GM06990 (cell line): ENCODE data around the gene MRPL53.

Experiments
- DNase-seq: peaks from one replicate; pipeline ENCODE4 v3.0.0-alpha.2; 2011; ENCODE audit not compliant: insufficient read length; ENCODE audit errors: extremely low read depth
- H3K27me3 ChIP-seq: replicated peaks from 2 replicates; pipeline ENCODE4 v1.6.0; 2011; ENCODE audit warnings: low read length; ENCODE audit not compliant: control insufficient read depth, insufficient read depth
- H3K36me3 ChIP-seq: 2 replicates; pipeline ENCODE4 v1.5.1; 2011; ENCODE audit warnings: low read length; ENCODE audit not compliant: control insufficient read depth, insufficient read depth
- H3K4me3 ChIP-seq: replicated peaks from 2 replicates; pipeline ENCODE4 v1.5.1; 2011; ENCODE audit warnings: low read depth, mild to moderate bottlenecking, control low read depth, low read length
- CTCF ChIP-seq: IDR thresholded peaks from 2 replicates; pipeline ENCODE4 v1.5.1; 2011; ENCODE audit warnings: low read length, control low read depth, mild to moderate bottlenecking, inconsistent platforms; ENCODE audit not compliant: insufficient read depth, poor library complexity, severe bottlenecking

MRPL53 gene

GRCh38 chr2:74430502-74430901 lies 42.0 kb downstream of the MRPL53 start:
- Histone ChIP-seq H3K27me3 (no peaks in the 10 kb centered on the region), H3K36me3 (peaks cover 3% of the 10 kb centered on the region), H3K4me3 (no peak overlapping the region)
- no peak for TF ChIP-seq CTCF
- no peak for DNase-seq

GRCh38 chr2:74429487-74430451 lies 42.7 kb downstream of the MRPL53 start:
- H3K27me3 ChIP-seq = no peaks in the 10 kb centered on the region

GRCh38 chr2:74428675-74429074 lies 43.8 kb downstream of the MRPL53 start:
- Histone ChIP-seq H3K27me3 (no peaks in the 10 kb centered on the region), H3K4me3 (no peak overlapping the region), H3K36me3 (peaks cover 8% of the 10 kb centered on the region)
- DNase-seq = no peak
- TF ChIP-seq CTCF = no peak

More at GRCh38 chr2:74429487-74430451, 42.7 kb downstream of the MRPL53 start:
- H3K4me3 ChIP-seq = no peak overlapping the region
- no peak for DNase-seq
- peaks cover 8% of the 10 kb centered on the region for H3K36me3 ChIP-seq
- no peak for TF ChIP-seq CTCF

GRCh38 chr2:74427551-74427950 lies 44.9 kb downstream of the MRPL53 start:
- no peaks in the 10 kb centered on the region for H3K27me3 ChIP-seq
- peaks cover 8% of the 10 kb centered on the region for H3K36me3 ChIP-seq
- TF ChIP-seq CTCF = no peak

GRCh38 chr2:74426181-74426758 lies 46.2 kb downstream of the MRPL53 start:
- Histone ChIP-seq H3K27me3 (no peaks in the 10 kb centered on the region), H3K4me3 (no peak overlapping the region), H3K36me3 (peaks cover 8% of the 10 kb centered on the region)
- DNase-seq = no peak
- TF ChIP-seq CTCF = no peak

More at GRCh38 chr2:74427551-74427950, 44.9 kb downstream of the MRPL53 start:
- DNase-seq = no peak
- H3K4me3 ChIP-seq = no peak overlapping the region
